Spleen (tissue), 11 donors: ENCODE measurements around the gene TEX11. TPM values are rescaled to one million over a fixed set of nuclear protein-coding genes. Genes with fewer than 3 reads are reported as not detected.

Experiments used
- DNase-seq: peaks from one replicate; pipeline ENCODE4 v3.0.0-alpha.2; 2020
- H3K27ac ChIP-seq, 8 donors: fragments of 200-600 bp; sonication (generic) in 7 of 8; 1 replicate in 4 of 8; 2 replicates in 4 of 8; pipeline versions ENCODE4 v1.5.0 to v1.8.0; 2016 to 2021; ENCODE audit warnings: inconsistent platforms in 4 of 8, mild to moderate bottlenecking in 4 of 8, moderate library complexity in 1 of 8
- H3K27me3 ChIP-seq, 7 donors: fragments of 200-600 bp; sonication (generic) in 6 of 7; replicated peaks in 1 of 7; 1 replicate in 4 of 7; 2 replicates in 3 of 7; pipeline versions ENCODE4 v1.5.0 to v1.8.0; 2016 to 2021; ENCODE audit warnings: inconsistent platforms in 3 of 7, mild to moderate bottlenecking in 1 of 7
- H3K36me3 ChIP-seq, 6 donors: fragments of 200-600 bp; sonication (generic) in 5 of 6; 1 replicate in 4 of 6; 2 replicates in 2 of 6; pipeline versions ENCODE4 v1.5.0 to v1.8.0; 2016 to 2021; ENCODE audit warnings: inconsistent platforms in 2 of 6
- H3K4me1 ChIP-seq, 6 donors: fragments of 200-600 bp; sonication (generic) in 5 of 6; 1 replicate in 3 of 6; 2 replicates in 3 of 6; pipeline versions ENCODE4 v1.5.0 to v1.8.0; 2016 to 2021; ENCODE audit warnings: inconsistent platforms in 3 of 6
- H3K4me3 ChIP-seq, 8 donors: fragments of 200-600 bp; sonication (generic) in 7 of 8; 1 replicate in 4 of 8; 2 replicates in 4 of 8; pipeline versions ENCODE4 v1.5.0 to v1.8.0; 2016 to 2021; ENCODE audit warnings: inconsistent platforms in 4 of 8, mild to moderate bottlenecking in 4 of 8, moderate library complexity in 2 of 8
- H3K9me3 ChIP-seq, 8 donors: fragments of 200-600 bp; sonication (generic) in 7 of 8; 1 replicate in 4 of 8; 2 replicates in 4 of 8; pipeline versions ENCODE4 v1.5.0 to v1.8.0; 2016 to 2021; ENCODE audit warnings: inconsistent platforms in 4 of 8
- CTCF ChIP-seq, 11 experiments: fragments of 200-600 bp in 7 of 11; fragments of 450-650 bp in 4 of 11; sonication (generic) in 4 of 11; IDR thresholded peaks in 8 of 11; conservative IDR thresholded peaks in 3 of 11; 1 replicate in 7 of 11; 2 replicates in 4 of 11; pipeline versions ENCODE4 v1.4.0 to v1.8.0; 2016 to 2021; ENCODE audit warnings: antibody characterized with exemption in 11 of 11, inconsistent platforms in 4 of 11, mild to moderate bottlenecking in 1 of 11
- POLR2A ChIP-seq, 3 donors: fragments of 450-650 bp; IDR thresholded peaks; one replicate each; pipeline ENCODE4 v1.5.1; 2017; ENCODE audit warnings: antibody characterized with exemption in 3 of 3, mild to moderate bottlenecking in 1 of 3
- POLR2AphosphoS5 ChIP-seq, 3 donors: sonication (generic); formaldehyde crosslinking; IDR thresholded peaks; one replicate each; pipeline ENCODE4 v1.5.1; 2017; ENCODE audit warnings: antibody characterized with exemption in 3 of 3
- WGBS, 5 donors: extraction: QIAGEN DNeasy Blood & Tissue Kit in 3 of 5; methylation state at CpG; one replicate each; pipeline versions ENCODE4 v1.1.5 to v1.1.7; 2013 to 2018; 5-methylcytosine and 5-hydroxymethylcytosine counted together
- intact Hi-C: fragments of 100-400 bp; cut with DNase I; formaldehyde crosslinking; loops from one replicate; pipeline ENCODE4 v1.15.0; 2023; ENCODE audit warnings: low total_unique reads
- polyA plus RNA-seq, 3 donors: library from polyadenylated mRNA; stranded (reverse); fragments of 200-250 nt; gene quantifications; one replicate each; pipeline ENCODE4 v1.2.1, GENCODE V29; 2013
- total RNA-seq, 7 donors: library from RNA; depleted of rRNA in 3 of 7; stranded (reverse); fragments of >200 nt in 3 of 7; fragmentation: NEBNext Ultra II Directional in 4 of 7; extraction: Animal tissue kit (Norgen Biotek cat#: 25700) in 4 of 7; gene quantifications; one replicate each; pipeline versions ENCODE4 v1.1.0 to v1.2.1, GENCODE V29; 2016 to 2021
- donor health status: healthy with polysubstance abuse.
- donor health status: DM: no; HTN: no; CAD: no; lungs with moderate emphysema.
- donor health status: DM: no; HTN: no; CAD: no.
- donor health status: Bipolar disorder and iron deficiency.
- donor health status: healthy.
- donor health status: DM: no; HTN: no; CAD: no.
- donor health status: DM: yes; HTN: yes; CAD: no.

TEX11 gene
- total and polyA plus RNA-seq, 10 donors = 0.06 to 1.9 (median 0.81) TPM

GRCh38 chrX:70621743-70622142, 286.8 kb downstream of the TEX11 start:
- WGBS, 5 donors = 38 to 90% (median 69%) methylated on average over 1 of the region's 1 CpG
- DNase-seq = no peak
- Histone ChIP-seq H3K27me3 (no peaks in the 10 kb centered on the region), H3K4me1 (no peaks in the 10 kb centered on the region), H3K4me3 (no peak overlapping the region), H3K9me3 (no peaks in the 10 kb centered on the region), H3K27ac (no peak overlapping the region), H3K36me3 (no peaks in the 10 kb centered on the region)
- no peak for TF ChIP-seq CTCF (IDR thresholded peaks at IDR 0.05 in 8 of 11, conservative IDR thresholded peaks at IDR 0.05 in 3 of 11)
- TF ChIP-seq POLR2A (IDR thresholded peaks at IDR 0.05) = no peak
- no peak for TF ChIP-seq POLR2AphosphoS5 (IDR thresholded peaks at IDR 0.05)
- intact Hi-C loops = no loop called here

DNA sequence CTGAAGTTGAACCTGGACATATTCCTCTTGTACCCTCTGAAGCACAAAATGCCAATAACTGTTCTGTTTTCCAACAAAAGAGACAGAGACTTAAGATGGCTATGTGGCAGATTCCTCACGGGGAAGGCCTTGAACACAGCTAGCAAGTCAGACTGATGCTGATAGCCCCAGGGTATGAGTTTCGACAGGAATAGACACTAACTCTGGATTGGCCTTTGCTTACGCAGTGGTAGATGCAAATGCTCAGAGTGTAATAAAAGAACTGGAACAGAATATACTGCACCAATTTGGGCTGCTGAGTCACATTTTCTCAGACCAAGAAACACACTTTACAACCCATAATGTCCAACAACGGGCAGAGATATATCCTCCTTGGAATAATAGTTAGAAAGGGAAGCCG, 290.0 kb downstream of the TEX11 start:
- H3K4me1 ChIP-seq = no peaks in the 10 kb centered on the region
- 79 to 96% (median 86%) methylated on average over 5 of the region's 5 CpGs for WGBS, 5 donors
- H3K27ac ChIP-seq = no peak overlapping the region
- TF ChIP-seq POLR2A (IDR thresholded peaks at IDR 0.05) (no peak), CTCF (IDR thresholded peaks at IDR 0.05 in 8 of 11, conservative IDR thresholded peaks at IDR 0.05 in 3 of 11) (no peak), POLR2AphosphoS5 (IDR thresholded peaks at IDR 0.05) (no peak)
- H3K36me3 ChIP-seq = no peaks in the 10 kb centered on the region
- no peak overlapping the region for H3K4me3 ChIP-seq
- intact Hi-C loops = no loop called here
- H3K9me3 ChIP-seq = no peaks in the 10 kb centered on the region
- no peaks in the 10 kb centered on the region for H3K27me3 ChIP-seq
- no peak for DNase-seq

- no peak overlapping the region for H3K4me3 ChIP-seq
- no peaks in the 10 kb centered on the region for H3K27me3 ChIP-seq
- no peaks in the 10 kb centered on the region for H3K4me1 ChIP-seq
- intact Hi-C loops = no loop called here
- no peaks in the 10 kb centered on the region for H3K36me3 ChIP-seq
- H3K27ac ChIP-seq = peak overlapping the region in 3 of 8 donors; percentile 23 to 46 (median 30)
- no peak for TF ChIP-seq POLR2AphosphoS5 (IDR thresholded peaks at IDR 0.05)
- no peak for TF ChIP-seq CTCF (IDR thresholded peaks at IDR 0.05 in 8 of 11, conservative IDR thresholded peaks at IDR 0.05 in 3 of 11)
- H3K9me3 ChIP-seq = no peaks in the 10 kb centered on the region
- WGBS, 5 donors = 63 to 86% (median 70%) methylated on average over 4 to 5 of the region's 5 CpGs
- DNase-seq = no peak
These were observed 295.2 kb downstream of the TEX11 start for GRCh38 chrX:70613295-70613694.

- Histone ChIP-seq H3K27ac (no peak overlapping the region), H3K4me1 (no peaks in the 10 kb centered on the region), H3K9me3 (no peaks in the 10 kb centered on the region), H3K4me3 (no peak overlapping the region), H3K36me3 (no peaks in the 10 kb centered on the region), H3K27me3 (peaks cover 0 to 7% (median 0%) of the 10 kb centered on the region in 7 donors)
- intact Hi-C loops = no loop called here
- TF ChIP-seq CTCF (IDR thresholded peaks at IDR 0.05 in 8 of 11, conservative IDR thresholded peaks at IDR 0.05 in 3 of 11) (no peak), POLR2AphosphoS5 (IDR thresholded peaks at IDR 0.05) (no peak), POLR2A (IDR thresholded peaks at IDR 0.05) (no peak)
- 68 to 93% (median 72%) methylated on average over 1 of the region's 1 CpG for WGBS, 5 donors
- no peak for DNase-seq
These were observed 303.2 kb downstream of the TEX11 start for GRCh38 chrX:70605352-70605751.
